ENCODE data around the gene DCHS2. TPM values are rescaled to one million over a fixed set of nuclear protein-coding genes. Genes with fewer than 3 reads are reported as not detected.

The DCHS2 gene
- total RNA-seq, 1 donor from 2014 or later = 0.03 TPM

DNA sequence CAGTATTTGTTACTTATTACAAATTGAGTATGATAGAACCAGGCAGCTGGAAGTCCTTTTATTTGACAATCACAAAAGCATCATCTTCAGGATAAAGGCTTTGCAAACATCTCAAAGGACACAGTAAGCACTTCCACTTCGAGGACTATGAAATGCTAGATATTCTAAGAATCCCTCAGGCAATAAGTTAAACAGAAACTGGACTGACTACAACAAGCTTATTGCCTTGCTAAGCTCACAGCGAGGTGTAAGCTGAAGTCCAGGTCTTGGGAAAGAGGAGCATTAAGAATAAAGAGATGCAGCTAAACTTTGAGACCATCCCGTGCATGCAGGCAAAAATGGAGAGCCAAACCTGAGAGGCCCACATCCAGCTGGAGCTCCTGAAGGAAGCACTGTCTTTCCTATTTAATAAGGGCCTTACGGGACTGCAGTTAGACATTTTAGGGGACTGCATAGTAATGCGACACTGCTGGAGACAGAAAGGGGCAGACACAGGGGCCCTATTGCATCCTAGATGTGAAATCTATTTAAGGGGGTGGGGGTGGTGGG lies 38.7 kb downstream of the DCHS2 start:
- no peak for DNase-seq (ENCODE audit: low read depth)

- DNase-seq (ENCODE audit: low read depth) = no peak
Measured at GRCh38 chr4:154450966-154451365, 40.6 kb downstream of the DCHS2 start.

- DNase-seq (ENCODE audit: low read depth) = no peak
Measured at GRCh38 chr4:154444958-154445357, 46.6 kb downstream of the DCHS2 start.

DNA sequence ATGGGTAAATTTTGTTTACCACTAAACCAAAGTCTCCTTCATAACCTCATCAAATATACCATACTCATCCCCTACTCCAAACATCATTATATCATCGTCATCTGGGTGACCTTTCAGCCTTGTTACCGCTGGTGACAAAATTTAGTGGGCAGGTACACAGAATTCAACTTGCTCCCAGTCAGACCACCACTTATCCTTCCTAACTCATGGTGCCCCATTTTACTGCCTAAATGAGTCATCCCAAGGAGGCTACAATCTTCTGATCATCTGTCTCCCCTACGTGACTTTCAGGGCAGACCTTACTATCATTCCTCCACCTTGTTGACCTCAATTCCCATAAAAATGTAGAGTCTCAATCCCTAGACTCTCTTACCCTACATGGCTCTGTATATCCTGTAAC lies 49.6 kb downstream of the DCHS2 start:
- DNase-seq (ENCODE audit: low read depth) = no peak

DNA sequence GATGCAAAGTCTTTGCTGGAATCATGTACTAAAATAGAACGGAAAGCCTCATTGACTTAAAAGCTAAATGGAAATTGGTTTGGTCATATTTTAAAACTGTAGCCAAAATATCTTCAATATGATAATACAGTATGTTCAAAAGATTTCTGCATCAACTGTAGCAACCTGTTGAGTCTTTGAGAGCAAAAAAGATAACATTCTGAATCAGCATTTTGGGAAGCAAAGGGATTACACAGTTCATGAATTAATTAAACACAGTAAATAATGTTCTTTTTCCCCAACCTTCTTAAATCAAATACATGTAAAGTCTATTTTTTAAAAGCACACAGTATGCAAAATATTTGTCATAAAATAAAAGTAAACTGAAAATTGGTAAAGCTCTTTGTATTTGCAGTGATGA lies 50.5 kb downstream of the DCHS2 start:
- DNase-seq (ENCODE audit: low read depth) = no peak

DNA sequence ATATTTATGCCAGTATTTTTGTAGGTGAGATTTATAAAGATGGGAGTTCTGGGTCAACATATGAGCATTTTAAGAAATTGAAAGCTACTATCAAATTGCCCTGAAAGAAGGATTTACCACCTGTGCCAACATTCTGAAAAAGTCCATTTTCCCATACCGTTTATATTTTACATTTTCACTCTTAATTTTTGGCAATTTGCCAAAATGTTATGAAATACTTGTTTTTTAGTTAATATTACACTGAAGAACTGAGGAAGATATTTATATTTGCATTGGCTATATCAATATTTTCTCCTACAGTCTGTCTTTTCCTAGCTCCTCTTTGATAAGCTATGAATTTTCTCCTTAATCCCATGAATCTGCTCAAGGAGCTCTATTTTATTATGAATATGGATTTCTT lies 52.4 kb downstream of the DCHS2 start:
- no peak for DNase-seq (ENCODE audit: low read depth)

- no peak for DNase-seq (ENCODE audit: low read depth)
Measured at GRCh38 chr4:154435895-154436294, 55.7 kb downstream of the DCHS2 start.

DNA sequence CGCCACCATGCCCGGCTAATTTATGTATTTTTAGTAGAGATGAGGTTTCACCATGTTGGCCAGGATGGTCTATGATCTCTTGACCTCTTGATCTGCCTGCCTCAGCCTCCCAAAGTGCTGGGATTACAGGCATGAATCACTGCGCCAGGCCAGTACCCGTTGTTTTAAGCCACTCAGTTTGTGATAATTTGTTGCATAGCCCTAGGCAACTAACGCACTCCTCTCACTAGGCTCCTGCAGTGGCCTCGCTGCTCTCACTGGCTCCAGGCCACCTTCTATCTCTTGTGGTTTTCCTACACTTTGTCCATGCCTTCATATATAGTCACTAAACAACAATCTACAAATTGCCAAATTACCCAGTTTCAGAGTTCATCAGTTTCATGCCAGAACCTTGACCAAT lies 58.1 kb downstream of the DCHS2 start:
- no peak for DNase-seq (ENCODE audit: low read depth)

DNA sequence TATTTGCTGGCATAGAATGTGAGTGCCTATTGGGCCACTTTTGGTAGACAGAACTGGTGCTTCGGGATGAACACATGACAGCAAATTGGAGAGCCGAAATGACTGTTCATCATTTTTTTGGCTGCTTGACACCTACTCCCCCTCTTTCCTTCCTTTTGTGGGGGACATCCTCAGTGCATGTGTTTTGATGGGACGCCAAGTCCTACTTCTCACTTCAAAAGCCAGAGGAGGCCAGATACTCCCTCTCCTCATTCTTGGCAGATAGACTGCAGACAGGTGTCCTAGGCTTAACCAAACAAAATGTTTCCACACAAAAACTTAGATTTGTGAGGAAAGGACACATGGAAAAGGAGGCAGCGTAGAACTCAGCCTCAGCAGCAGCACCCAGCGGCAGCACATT lies 62.4 kb downstream of the DCHS2 start:
- no peak for DNase-seq (ENCODE audit: low read depth)

DNA sequence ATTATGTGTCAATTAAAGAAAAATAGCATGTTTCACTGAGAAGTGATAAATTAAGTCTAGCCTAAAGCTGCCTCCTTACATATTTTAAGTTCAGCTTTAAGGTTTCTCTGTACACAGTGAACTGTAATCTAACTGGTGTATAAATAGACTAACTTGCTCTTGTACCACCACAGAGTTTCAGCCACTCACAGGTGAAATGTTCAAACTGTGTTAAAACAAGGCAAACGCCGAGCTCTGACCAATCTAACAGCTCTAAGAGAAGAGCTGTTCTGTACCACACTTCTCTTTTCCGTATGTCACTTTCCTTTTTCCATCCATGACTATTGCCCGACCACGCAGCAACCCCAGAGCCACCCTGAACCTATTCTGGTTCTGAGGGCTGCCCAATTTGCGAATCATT lies 64.5 kb downstream of the DCHS2 start:
- no peak for DNase-seq (ENCODE audit: low read depth)

DNA sequence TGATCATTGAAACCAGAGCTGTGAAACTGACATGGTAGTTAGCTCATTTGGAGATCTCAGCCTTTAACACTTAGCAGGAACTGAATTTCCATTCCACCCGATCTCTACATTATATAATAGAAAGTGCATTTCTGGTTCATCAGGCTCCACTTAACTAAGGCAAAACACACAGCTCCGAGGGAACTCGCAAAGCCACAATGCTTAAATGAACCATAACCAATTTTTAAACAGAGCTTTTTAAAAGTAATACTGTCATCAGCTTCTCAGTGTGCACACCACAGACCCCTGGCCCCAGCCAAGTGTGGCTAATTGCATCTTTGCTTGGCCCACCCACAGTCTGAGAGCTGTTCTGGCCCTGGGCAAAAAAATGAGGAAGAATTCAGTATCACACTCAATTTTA lies 66.1 kb downstream of the DCHS2 start:
- no peak for DNase-seq (ENCODE audit: low read depth)

GRCh38 chr4:154424810-154425484 lies 66.7 kb downstream of the DCHS2 start:
- DNase-seq (ENCODE audit: low read depth) = no peak

GRCh38 chr4:154422152-154422551 lies 69.4 kb downstream of the DCHS2 start:
- no peak for DNase-seq (ENCODE audit: low read depth)

GRCh38 chr4:154421618-154422017 lies 70.0 kb downstream of the DCHS2 start:
- no peak for DNase-seq (ENCODE audit: low read depth)

DNA sequence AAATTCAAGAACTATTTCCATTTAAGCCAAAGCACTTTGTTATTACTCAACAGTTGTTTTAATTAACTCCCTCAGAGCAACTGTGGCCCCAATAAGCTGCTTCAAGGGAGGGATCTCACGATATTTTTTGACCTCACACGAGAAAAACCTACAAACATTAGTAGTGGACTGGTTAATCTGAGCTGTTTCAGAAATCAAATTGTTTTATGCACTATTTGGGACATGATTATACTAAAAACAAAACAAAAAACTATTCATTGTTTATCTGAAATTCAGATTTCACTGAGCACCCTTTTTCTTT lies 74.3 kb downstream of the DCHS2 start:
- DNase-seq (ENCODE audit: low read depth) = no peak

GRCh38 chr4:154416190-154416547 lies 75.4 kb downstream of the DCHS2 start:
- peak; percentile 30 for DNase-seq (ENCODE audit: low read depth)

- DNase-seq (ENCODE audit: low read depth) = no peak
Measured at GRCh38 chr4:154415313-154415712, 76.3 kb downstream of the DCHS2 start.

DNA sequence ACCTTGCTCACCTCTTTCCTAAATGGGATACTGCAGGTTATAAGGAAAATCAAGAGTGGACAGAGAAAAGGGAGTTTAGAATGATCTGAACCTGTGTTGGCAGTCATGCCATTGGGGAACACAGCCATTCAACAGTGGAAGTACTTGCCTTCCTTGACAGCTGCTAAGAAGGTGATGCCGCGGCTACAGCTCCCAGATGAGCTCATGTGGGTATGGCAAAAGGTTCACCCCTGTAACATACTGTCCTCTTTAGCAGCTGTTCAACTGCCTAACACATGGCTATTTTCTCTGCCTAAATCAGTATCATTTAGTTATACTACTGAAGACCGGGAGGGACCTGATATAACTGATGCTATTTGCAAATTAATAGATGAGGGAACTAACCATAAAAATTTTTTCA lies 76.8 kb downstream of the DCHS2 start:
- peak; percentile 51 for DNase-seq (ENCODE audit: low read depth)

GRCh38 chr4:154414371-154414770 lies 77.2 kb downstream of the DCHS2 start:
- no peak for DNase-seq (ENCODE audit: low read depth)

- DNase-seq (ENCODE audit: low read depth) = no peak
Measured at GRCh38 chr4:154407443-154407842, 84.2 kb downstream of the DCHS2 start.

GRCh38 chr4:154406018-154406795 lies 85.4 kb downstream of the DCHS2 start:
- no peak for DNase-seq (ENCODE audit: low read depth)

DNA sequence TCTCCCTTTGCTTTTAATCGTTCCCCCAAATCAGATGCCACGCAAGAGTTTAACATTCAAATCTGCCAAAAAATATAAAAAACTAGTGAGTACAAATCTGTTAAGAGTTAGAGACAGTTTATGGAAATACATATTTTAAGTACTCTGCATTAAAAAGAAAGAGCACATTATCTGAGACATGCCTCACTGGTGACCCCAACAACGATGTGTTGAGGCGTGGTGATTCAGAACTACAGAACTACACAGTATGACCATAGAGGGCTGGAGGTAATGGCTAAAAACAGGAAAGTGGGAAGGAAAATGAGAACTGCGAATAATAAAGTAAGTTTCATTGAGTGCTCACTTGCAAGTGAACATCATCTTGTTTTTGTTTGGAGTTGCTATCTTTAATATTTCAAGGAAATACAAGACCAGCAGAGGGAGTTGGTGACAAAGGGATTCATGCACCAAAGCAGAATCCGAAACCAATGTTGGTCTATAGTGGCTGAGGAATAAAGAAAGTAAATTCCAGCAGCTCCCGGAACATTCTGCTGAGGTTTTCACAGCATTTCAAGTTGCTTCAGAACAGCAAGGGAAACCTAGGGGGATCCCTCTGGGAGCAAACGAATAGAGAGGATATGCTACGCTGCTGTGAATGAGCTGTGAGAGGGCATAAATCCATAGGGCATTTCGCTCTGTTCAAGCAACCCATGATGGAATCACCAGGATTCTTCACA lies 92.2 kb downstream of the DCHS2 start:
- DNase-seq (ENCODE audit: low read depth) = peak; percentile 66
